Measurements from ENCODE around the gene SIM2.

The SIM2 gene

DNA sequence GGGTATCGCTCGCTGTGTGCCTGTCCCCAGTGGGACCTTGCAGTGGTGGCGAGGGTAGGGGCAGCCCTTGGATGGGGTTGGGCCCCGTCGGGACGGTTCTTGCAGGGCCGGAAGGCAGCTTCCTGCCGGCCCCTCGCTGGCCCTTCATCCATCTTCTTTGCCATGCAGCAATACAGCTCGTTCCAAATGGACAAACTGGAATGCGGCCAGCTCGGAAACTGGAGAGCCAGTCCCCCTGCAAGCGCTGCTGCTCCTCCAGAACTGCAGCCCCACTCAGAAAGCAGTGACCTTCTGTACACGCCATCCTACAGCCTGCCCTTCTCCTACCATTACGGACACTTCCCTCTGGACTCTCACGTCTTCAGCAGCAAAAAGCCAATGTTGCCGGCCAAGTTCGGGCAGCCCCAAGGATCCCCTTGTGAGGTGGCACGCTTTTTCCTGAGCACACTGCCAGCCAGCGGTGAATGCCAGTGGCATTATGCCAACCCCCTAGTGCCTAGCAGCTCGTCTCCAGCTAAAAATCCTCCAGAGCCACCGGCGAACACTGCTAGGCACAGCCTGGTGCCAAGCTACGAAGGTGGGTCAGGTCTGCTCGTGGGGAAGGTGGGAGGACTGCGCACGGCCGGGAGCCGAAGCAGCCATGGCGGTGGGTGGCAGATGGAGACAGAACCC, 45.8 kb downstream of the SIM2 start:
- Mint-ChIP-seq H3K4me3 (no peak overlapping the region), H3K27me3 (peaks cover 25% of the 10 kb centered on the region), H3K27ac (no peak overlapping the region), H3K4me1 (ENCODE audit: low read depth) (peaks cover 16% of the 10 kb centered on the region), H3K9me3 (ENCODE audit: low read depth) (no peaks in the 10 kb centered on the region), H3K36me3 (peaks cover 3% of the 10 kb centered on the region)

DNA sequence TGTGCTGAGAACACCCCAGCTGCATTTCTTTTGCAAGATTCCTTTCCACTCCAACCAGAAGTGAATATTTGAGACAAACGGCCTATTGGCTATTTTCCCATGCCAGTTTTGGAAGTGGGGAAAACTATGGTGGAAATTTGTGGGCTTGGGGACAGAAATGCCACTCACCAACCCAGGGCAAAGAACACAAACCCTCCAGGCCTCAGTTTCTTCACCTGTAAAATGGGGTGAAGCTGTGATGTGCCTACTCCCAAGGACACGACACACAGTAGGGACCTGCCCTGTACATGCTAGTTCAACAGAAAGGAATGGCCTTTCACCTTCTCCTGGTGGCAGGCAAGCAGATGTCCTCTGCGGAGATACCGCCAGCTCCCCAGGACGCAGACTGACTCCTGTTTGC, 46.5 kb downstream of the SIM2 start:
- Mint-ChIP-seq H3K9me3 (ENCODE audit: low read depth) (no peaks in the 10 kb centered on the region), H3K4me1 (ENCODE audit: low read depth) (peaks cover 16% of the 10 kb centered on the region), H3K36me3 (peaks cover 7% of the 10 kb centered on the region), H3K27me3 (peaks cover 25% of the 10 kb centered on the region), H3K27ac (no peak overlapping the region), H3K4me3 (no peak overlapping the region)

DNA sequence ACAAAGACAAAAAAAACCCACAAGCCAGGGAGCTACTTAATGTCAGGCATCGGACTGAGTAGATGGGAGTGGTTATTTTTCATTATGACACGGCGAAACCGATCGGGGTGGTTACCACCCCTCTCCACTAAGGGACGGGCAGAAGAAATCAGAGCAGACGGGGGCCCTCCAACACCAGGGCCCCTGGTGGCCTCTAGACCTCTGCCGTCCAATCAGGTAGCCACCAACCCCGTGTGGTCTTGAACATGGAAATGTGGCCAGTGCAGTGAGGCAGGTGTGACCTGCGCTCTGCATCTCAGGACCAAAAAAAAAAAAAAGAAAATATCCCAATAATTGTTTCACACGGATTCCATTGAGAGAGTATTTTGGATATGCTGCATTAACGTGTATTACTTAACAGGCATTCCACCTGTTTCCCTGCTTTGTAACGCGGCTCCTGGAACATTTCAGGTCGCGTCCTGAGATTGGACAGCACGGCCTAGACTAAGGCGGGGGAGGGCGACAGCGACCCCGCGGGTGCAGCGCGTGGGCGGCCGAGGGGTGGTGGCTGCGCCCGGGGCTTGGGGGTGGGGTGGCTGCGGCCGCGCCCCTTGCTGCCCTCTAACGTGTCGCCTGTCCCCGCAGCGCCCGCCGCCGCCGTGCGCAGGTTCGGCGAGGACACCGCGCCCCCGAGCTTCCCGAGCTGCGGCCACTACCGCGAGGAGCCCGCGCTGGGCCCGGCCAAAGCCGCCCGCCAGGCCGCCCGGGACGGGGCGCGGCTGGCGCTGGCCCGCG, 48.3 kb downstream of the SIM2 start:
- Mint-ChIP-seq H3K9me3 (ENCODE audit: low read depth) (no peaks in the 10 kb centered on the region), H3K27me3 (peaks cover 25% of the 10 kb centered on the region), H3K4me3 (peak overlapping the region; percentile 75), H3K4me1 (ENCODE audit: low read depth) (peaks cover 16% of the 10 kb centered on the region), H3K27ac (no peak overlapping the region), H3K36me3 (peaks cover 10% of the 10 kb centered on the region)

GRCh38 chr21:36747815-36748383, 49.0 kb downstream of the SIM2 start:
- no peaks in the 10 kb centered on the region for H3K9me3 Mint-ChIP-seq (ENCODE audit: low read depth)
- H3K36me3 Mint-ChIP-seq = peaks cover 12% of the 10 kb centered on the region
- H3K27ac Mint-ChIP-seq = no peak overlapping the region
- peaks cover 25% of the 10 kb centered on the region for H3K27me3 Mint-ChIP-seq
- H3K4me1 Mint-ChIP-seq (ENCODE audit: low read depth) = peaks cover 16% of the 10 kb centered on the region
- peak overlapping the region; percentile 53 for H3K4me3 Mint-ChIP-seq

DNA sequence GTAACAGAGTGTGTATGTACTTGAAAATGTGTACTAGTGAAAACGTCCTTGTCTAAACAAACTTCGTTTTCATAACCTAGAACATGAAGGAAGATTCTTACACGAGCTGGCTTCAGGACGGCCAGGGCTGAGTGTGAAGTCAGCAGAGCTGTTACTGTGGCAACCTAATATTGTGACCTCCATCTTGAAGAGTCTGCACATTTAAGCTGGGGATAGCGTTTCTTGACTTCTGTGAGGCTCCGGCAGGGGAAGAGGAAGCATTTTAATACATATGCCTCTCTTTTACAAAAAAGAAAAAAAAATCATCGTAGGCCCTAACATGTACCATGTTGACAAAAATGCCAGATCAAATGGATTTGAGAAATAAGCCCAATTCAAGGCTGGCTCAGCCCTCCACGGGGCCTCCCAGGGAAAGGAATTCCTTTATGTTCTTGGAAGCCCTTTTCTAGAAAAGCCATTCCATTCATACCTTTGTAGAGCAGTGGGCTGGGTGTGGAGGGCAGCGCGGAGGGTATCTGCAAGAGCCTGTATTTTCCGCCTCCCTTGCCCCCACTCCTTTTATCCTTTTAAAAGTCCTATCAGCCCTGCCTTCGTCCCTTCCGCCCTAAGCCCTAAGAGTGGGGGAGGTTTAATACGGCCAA, 51.1 kb downstream of the SIM2 start:
- Mint-ChIP-seq H3K4me3 (no peak overlapping the region), H3K27ac (no peak overlapping the region), H3K36me3 (peaks cover 19% of the 10 kb centered on the region), H3K9me3 (ENCODE audit: low read depth) (no peaks in the 10 kb centered on the region), H3K4me1 (ENCODE audit: low read depth) (peaks cover 16% of the 10 kb centered on the region), H3K27me3 (peaks cover 22% of the 10 kb centered on the region)

- Mint-ChIP-seq H3K9me3 (ENCODE audit: low read depth) (no peaks in the 10 kb centered on the region), H3K4me3 (no peak overlapping the region), H3K4me1 (ENCODE audit: low read depth) (peaks cover 16% of the 10 kb centered on the region), H3K27me3 (peaks cover 19% of the 10 kb centered on the region), H3K27ac (no peak overlapping the region), H3K36me3 (peaks cover 22% of the 10 kb centered on the region)
Measured at GRCh38 chr21:36750576-36750959, 51.7 kb downstream of the SIM2 start.

DNA sequence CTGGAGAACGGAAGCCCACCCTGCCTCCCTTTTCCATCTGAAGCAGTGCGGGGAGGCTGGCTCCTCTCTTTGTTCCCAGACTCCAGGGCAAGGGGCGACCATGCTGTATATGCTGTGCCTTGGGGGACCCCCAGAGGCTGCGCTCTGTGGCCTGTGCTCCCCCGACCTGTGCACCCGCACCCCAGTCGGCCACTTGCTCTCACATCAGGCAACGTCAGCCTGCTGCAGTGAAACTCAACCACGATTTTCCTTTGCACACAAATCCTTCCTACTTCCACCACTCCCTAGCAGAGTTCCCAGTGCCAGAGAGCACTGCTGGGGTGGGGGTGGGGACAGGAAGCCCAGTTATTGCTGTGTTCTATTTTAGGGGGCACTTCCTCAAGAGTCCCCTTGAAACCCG, 52.5 kb downstream of the SIM2 start:
- H3K4me1 Mint-ChIP-seq (ENCODE audit: low read depth) = peaks cover 16% of the 10 kb centered on the region
- H3K4me3 Mint-ChIP-seq = no peak overlapping the region
- no peaks in the 10 kb centered on the region for H3K9me3 Mint-ChIP-seq (ENCODE audit: low read depth)
- peaks cover 23% of the 10 kb centered on the region for H3K36me3 Mint-ChIP-seq
- peaks cover 18% of the 10 kb centered on the region for H3K27me3 Mint-ChIP-seq
- H3K27ac Mint-ChIP-seq = no peak overlapping the region

- H3K9me3 Mint-ChIP-seq (ENCODE audit: low read depth) = no peaks in the 10 kb centered on the region
- H3K4me3 Mint-ChIP-seq = no peak overlapping the region
- peaks cover 3% of the 10 kb centered on the region for H3K4me1 Mint-ChIP-seq (ENCODE audit: low read depth)
- H3K27me3 Mint-ChIP-seq = peaks cover 6% of the 10 kb centered on the region
- peaks cover 26% of the 10 kb centered on the region for H3K36me3 Mint-ChIP-seq
- no peak overlapping the region for H3K27ac Mint-ChIP-seq
Measured at GRCh38 chr21:36753556-36753955, 54.6 kb downstream of the SIM2 start.

DNA sequence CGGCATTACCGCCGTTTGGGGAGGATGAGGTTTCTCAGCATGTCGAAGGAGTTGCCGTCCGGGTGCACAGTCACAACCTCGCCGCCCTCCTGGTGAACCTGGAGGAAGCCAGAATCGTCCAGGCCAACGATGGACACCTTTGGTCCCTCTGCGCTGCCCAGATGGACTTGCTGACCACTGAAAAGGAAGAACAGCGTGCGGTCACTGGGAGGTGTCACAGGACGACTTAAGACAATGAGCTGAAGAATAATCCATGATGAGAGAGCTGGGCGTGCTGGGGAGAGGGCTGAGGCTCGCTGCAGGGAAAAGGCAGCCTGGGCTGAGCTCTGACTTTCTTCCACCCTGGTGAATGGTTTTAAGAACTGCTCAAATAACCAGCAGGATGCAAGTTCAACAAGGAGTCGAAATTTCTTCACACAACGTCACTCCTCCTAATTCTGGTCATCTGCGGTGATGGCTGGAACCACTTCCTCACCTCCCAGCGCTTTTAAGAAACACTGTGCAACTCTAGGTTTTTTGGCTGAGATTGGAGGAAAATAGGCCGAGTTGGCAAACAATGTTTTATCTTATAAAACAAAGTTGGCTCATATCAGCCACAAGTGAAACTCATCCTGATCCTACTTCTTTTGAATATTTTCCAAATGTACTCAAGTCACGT, 55.5 kb downstream of the SIM2 start:
- Mint-ChIP-seq H3K9me3 (ENCODE audit: low read depth) (no peaks in the 10 kb centered on the region), H3K4me1 (ENCODE audit: low read depth) (no peaks in the 10 kb centered on the region), H3K27me3 (no peaks in the 10 kb centered on the region), H3K27ac (no peak overlapping the region), H3K36me3 (peaks cover 25% of the 10 kb centered on the region), H3K4me3 (no peak overlapping the region)

DNA sequence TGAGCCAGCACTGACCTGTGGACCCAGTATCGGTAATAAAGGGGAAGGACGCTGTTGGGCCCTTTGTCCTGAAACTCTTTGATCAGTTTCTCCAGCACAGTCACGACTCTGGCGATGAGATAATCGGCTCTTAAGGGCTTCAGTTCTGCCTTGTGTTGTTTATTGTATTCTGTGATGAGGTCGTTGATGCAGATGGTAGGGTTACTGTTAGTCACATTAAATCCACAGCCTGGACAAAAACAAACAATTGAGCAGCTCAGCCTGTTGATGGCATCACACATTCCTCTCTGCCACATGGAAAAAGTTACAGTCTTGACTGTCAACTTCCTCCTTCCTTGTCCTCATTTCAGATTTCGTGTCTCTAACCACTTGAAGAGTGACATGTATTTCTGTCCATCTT, 57.6 kb downstream of the SIM2 start:
- Mint-ChIP-seq H3K27me3 (no peaks in the 10 kb centered on the region), H3K4me1 (ENCODE audit: low read depth) (peaks cover 1% of the 10 kb centered on the region), H3K9me3 (ENCODE audit: low read depth) (no peaks in the 10 kb centered on the region), H3K4me3 (no peak overlapping the region), H3K27ac (no peak overlapping the region), H3K36me3 (peaks cover 25% of the 10 kb centered on the region)

GRCh38 chr21:36757196-36757595, 58.3 kb downstream of the SIM2 start:
- Mint-ChIP-seq H3K4me1 (ENCODE audit: low read depth) (peaks cover 1% of the 10 kb centered on the region), H3K9me3 (ENCODE audit: low read depth) (no peaks in the 10 kb centered on the region), H3K27me3 (no peaks in the 10 kb centered on the region), H3K4me3 (no peak overlapping the region), H3K27ac (no peak overlapping the region), H3K36me3 (peaks cover 25% of the 10 kb centered on the region)

- Mint-ChIP-seq H3K4me3 (no peak overlapping the region), H3K9me3 (ENCODE audit: low read depth) (no peaks in the 10 kb centered on the region), H3K36me3 (peaks cover 16% of the 10 kb centered on the region), H3K27me3 (no peaks in the 10 kb centered on the region), H3K27ac (no peak overlapping the region), H3K4me1 (ENCODE audit: low read depth) (peaks cover 1% of the 10 kb centered on the region)
Measured at GRCh38 chr21:36759348-36760083, 60.6 kb downstream of the SIM2 start.

GRCh38 chr21:36761685-36762084, 62.8 kb downstream of the SIM2 start:
- H3K27ac Mint-ChIP-seq = no peak overlapping the region
- no peaks in the 10 kb centered on the region for H3K27me3 Mint-ChIP-seq
- no peak overlapping the region for H3K4me3 Mint-ChIP-seq
- H3K36me3 Mint-ChIP-seq = peaks cover 16% of the 10 kb centered on the region
- no peaks in the 10 kb centered on the region for H3K9me3 Mint-ChIP-seq (ENCODE audit: low read depth)
- peaks cover 1% of the 10 kb centered on the region for H3K4me1 Mint-ChIP-seq (ENCODE audit: low read depth)

DNA sequence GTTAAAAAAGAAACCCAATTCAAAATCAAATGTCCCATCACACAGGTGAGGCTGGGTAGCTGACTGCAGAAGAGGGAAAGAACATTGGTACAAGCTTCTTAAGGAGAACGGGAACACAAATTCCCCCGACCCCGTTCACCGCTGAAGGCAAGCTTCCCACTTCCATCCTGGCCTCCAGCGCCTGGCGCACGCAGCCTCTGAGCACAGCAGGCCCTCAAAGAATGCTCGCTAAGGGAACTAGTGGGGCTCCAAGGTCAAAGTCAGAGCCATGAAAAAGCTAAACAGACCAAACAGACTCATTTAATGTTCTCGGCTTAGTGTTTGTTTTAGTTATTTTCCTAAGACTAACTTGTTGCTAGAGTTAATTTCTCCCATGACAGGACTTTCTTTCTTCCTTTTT, 63.7 kb downstream of the SIM2 start:
- Mint-ChIP-seq H3K36me3 (peaks cover 19% of the 10 kb centered on the region), H3K9me3 (ENCODE audit: low read depth) (no peaks in the 10 kb centered on the region), H3K27me3 (no peaks in the 10 kb centered on the region), H3K4me3 (no peak overlapping the region), H3K4me1 (ENCODE audit: low read depth) (peaks cover 1% of the 10 kb centered on the region), H3K27ac (no peak overlapping the region)
